Mesangial cell (primary cell): ENCODE data around the gene IL17C. TPM values are rescaled to one million over a fixed set of nuclear protein-coding genes. Genes with fewer than 3 reads are reported as not detected.

Source experiments
- total RNA-seq: library from RNA; depleted of rRNA; stranded (reverse); fragments of >200 nt; gene quantifications from 2 replicates; pipeline ENCODE4 v1.2.3, GENCODE V29; 2015

The IL17C gene
- total RNA-seq: not detected in 2 replicates

GRCh38 chr16:88638323-88639230, at the start of gene IL17C:
IL17C (plus strand) TSS chr16:88638572; CDS start chr16:88638642, 70 bp downstream.

GRCh38 chr16:88650749-88651275, 12.4 kb downstream of the IL17C start, which contains the start of gene CYBA:
CYBA (minus strand) TSS chr16:88651053; CDS start chr16:88651013, 40 bp downstream.

GRCh38 chr16:88662843-88663606, 24.7 kb downstream of the IL17C start, which contains the start of gene MVD:
MVD (minus strand) TSS chr16:88663091; CDS start chr16:88663080, 11 bp downstream.

GRCh38 chr16:88686439-88687253, 48.3 kb downstream of the IL17C start, which contains the start of gene SNAI3:
SNAI3 (minus strand) TSS chr16:88686507; CDS start chr16:88686406, 101 bp downstream.

Other genes starting within 250 kb of the IL17C start
- 1.6 and 4.2 TPM in 2 replicates for gene ZFPM1, start 185.3 kb upstream of the IL17C start, total RNA-seq
- 12.4 and 16.3 TPM in 2 replicates for gene ZC3H18, start 68.2 kb upstream of the IL17C start, total RNA-seq
- 892 and 1,214 TPM in 2 replicates for gene CYBA, start 12.5 kb downstream of the IL17C start, total RNA-seq
- gene MVD, start 24.5 kb downstream of the IL17C start, total RNA-seq: 56.9 and 89.5 TPM in 2 replicates
- 0.25 TPM in 1 of 2 replicates, not detected in the other for gene SNAI3, start 47.9 kb downstream of the IL17C start, total RNA-seq
- gene RNF166, start 67.8 kb downstream of the IL17C start, total RNA-seq: 31.0 and 34.7 TPM in 2 replicates
- 18.8 and 23.3 TPM in 2 replicates for gene CTU2, start 67.9 kb downstream of the IL17C start, total RNA-seq
- gene PIEZO1, start 146.6 kb downstream of the IL17C start, total RNA-seq: 330 and 378 TPM in 2 replicates
- 20.4 and 63.6 TPM in 2 replicates for gene CDT1, start 165.2 kb downstream of the IL17C start, total RNA-seq
- gene APRT, start 173.4 kb downstream of the IL17C start, total RNA-seq: 196 and 238 TPM in 2 replicates
- 19.9 and 32.8 TPM in 2 replicates for gene GALNS, start 218.4 kb downstream of the IL17C start, total RNA-seq
- 48.8 and 60.3 TPM in 2 replicates for gene TRAPPC2L, start 218.6 kb downstream of the IL17C start, total RNA-seq
- gene PABPN1L, start 228.1 kb downstream of the IL17C start, total RNA-seq: not detected in 2 replicates